Sigmoid colon (tissue), 7 donors: Measurements from ENCODE around the gene MYOF. TPM values are rescaled to one million over a fixed set of nuclear protein-coding genes. Genes with fewer than 3 reads are reported as not detected.
A peak's percentile ranks its signal among the peaks of the same experiment; 100 is the strongest.

ENCODE experiments used
- DNase-seq: peaks from one replicate; pipeline ENCODE4 v3.0.0-alpha.2; 2019
- H3K27ac ChIP-seq, 4 donors: fragments of 200-600 bp; sonication (generic); one replicate each; pipeline ENCODE4 v1.5.1; 2016 to 2019; ENCODE audit warnings: mild to moderate bottlenecking in 1 of 4
- H3K27me3 ChIP-seq, 3 donors: fragments of 200-600 bp; sonication (generic); one replicate each; pipeline ENCODE4 v1.5.1; 2019; ENCODE audit warnings: mild to moderate bottlenecking in 1 of 3
- H3K36me3 ChIP-seq, 4 donors: fragments of 200-600 bp; sonication (generic); one replicate each; pipeline ENCODE4 v1.5.1; 2016 to 2019
- H3K4me1 ChIP-seq, 4 donors: fragments of 200-600 bp; sonication (generic); one replicate each; pipeline ENCODE4 v1.5.1; 2017 to 2019
- H3K4me3 ChIP-seq, 4 donors: fragments of 200-600 bp; sonication (generic); one replicate each; pipeline ENCODE4 v1.5.1; 2017 to 2019; ENCODE audit warnings: mild to moderate bottlenecking in 2 of 4, moderate library complexity in 1 of 4
- H3K9me3 ChIP-seq, 4 donors: fragments of 200-600 bp in 3 of 4; sonication (generic) in 3 of 4; one replicate each; pipeline versions ENCODE4 v1.5.1 to v1.6.1; 2013 to 2019
- EP300 ChIP-seq, 4 donors: sonication (generic); formaldehyde crosslinking; IDR thresholded peaks; one replicate each; pipeline ENCODE4 v1.6.1; 2017; ENCODE audit warnings: antibody characterized with exemption in 4 of 4
- POLR2A ChIP-seq, 2 donors: fragments of 450-650 bp; IDR thresholded peaks; one replicate each; pipeline ENCODE4 v1.6.1; 2016; ENCODE audit warnings: antibody characterized with exemption in 2 of 2, mild to moderate bottlenecking in 2 of 2, moderate library complexity in 2 of 2
- POLR2AphosphoS5 ChIP-seq, 4 donors: sonication (generic); formaldehyde crosslinking; IDR thresholded peaks; one replicate each; pipeline ENCODE4 v1.6.1; 2017; ENCODE audit warnings: antibody characterized with exemption in 4 of 4
- WGBS, 2 donors: extraction: QIAGEN DNeasy Blood & Tissue Kit; methylation state at CpG; one replicate each; pipeline ENCODE4 v1.1.7; 2013; 5-methylcytosine and 5-hydroxymethylcytosine counted together
- intact Hi-C: fragments of 100-400 bp; cut with DNase I; formaldehyde crosslinking; loops from one replicate; pipeline ENCODE4 v1.15.1; 2023
- polyA plus RNA-seq, 3 donors: library from polyadenylated mRNA; stranded (reverse); fragments of 200-250 nt; gene quantifications; one replicate each; pipeline ENCODE4 v1.2.3, GENCODE V29; 2013
- total RNA-seq, 4 donors: library from RNA; depleted of rRNA; stranded (reverse); fragments of >200 nt; gene quantifications; one replicate each; pipeline ENCODE4 v1.1.0, GENCODE V29; 2016
- TF ChIP-seq, protein P1 (sequence below), 4 experiments: fragments of 450-650 bp in 3 of 4; fragments of 200-600 bp in 1 of 4; IDR thresholded peaks; one replicate each; pipeline ENCODE4 v1.5.1; 2016 to 2019; ENCODE audit warnings: antibody characterized with exemption in 4 of 4, mild to moderate bottlenecking in 3 of 4, moderate library complexity in 2 of 4
- donor health status: healthy with polysubstance abuse.
- donor health status: Bipolar disorder and iron deficiency.
- donor health status: healthy.

MYOF gene
- total and polyA plus RNA-seq, 7 donors: 12.6 to 83.4 (median 36.3) TPM

DNA sequence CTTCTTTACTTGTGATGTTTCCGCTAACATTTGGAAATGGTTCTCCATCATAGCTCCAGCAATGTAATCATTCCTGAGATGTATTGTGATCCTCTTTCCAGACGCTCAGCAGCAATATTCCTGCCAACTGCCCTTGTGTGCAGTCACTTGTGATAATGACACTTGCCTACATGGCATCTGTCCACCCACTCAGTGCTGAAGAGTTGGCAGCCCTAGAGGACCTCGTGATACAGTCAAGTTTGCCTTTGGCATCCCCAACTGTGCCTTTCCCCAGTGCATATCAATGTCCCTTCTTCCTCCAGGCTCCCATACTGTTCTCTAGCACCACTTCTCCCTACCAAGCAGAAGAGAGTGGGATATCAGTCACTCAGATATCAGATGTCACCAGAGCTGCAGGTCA is 64.9 kb downstream of the MYOF start:
- no peak for TF ChIP-seq POLR2AphosphoS5 (IDR thresholded peaks at IDR 0.05)
- TF ChIP-seq, protein P1, sequence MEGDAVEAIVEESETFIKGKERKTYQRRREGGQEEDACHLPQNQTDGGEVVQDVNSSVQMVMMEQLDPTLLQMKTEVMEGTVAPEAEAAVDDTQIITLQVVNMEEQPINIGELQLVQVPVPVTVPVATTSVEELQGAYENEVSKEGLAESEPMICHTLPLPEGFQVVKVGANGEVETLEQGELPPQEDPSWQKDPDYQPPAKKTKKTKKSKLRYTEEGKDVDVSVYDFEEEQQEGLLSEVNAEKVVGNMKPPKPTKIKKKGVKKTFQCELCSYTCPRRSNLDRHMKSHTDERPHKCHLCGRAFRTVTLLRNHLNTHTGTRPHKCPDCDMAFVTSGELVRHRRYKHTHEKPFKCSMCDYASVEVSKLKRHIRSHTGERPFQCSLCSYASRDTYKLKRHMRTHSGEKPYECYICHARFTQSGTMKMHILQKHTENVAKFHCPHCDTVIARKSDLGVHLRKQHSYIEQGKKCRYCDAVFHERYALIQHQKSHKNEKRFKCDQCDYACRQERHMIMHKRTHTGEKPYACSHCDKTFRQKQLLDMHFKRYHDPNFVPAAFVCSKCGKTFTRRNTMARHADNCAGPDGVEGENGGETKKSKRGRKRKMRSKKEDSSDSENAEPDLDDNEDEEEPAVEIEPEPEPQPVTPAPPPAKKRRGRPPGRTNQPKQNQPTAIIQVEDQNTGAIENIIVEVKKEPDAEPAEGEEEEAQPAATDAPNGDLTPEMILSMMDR (IDR thresholded peaks at IDR 0.05): no peak
- TF ChIP-seq POLR2A (IDR thresholded peaks at IDR 0.05): no peak
- TF ChIP-seq EP300 (IDR thresholded peaks at IDR 0.05): no peak
- intact Hi-C loops: no loop called here
- Histone ChIP-seq H3K4me3 (no peak overlapping the region), H3K36me3 (peaks cover 0 to 8% (median 4%) of the 10 kb centered on the region in 4 donors), H3K4me1 (peaks cover 0 to 36% (median 30%) of the 10 kb centered on the region in 4 donors), H3K27ac (no peak overlapping the region), H3K9me3 (no peaks in the 10 kb centered on the region), H3K27me3 (no peaks in the 10 kb centered on the region)
- WGBS, 2 donors: 89 to 92% methylated on average over 3 of the region's 3 CpGs
- no peak for DNase-seq

DNA sequence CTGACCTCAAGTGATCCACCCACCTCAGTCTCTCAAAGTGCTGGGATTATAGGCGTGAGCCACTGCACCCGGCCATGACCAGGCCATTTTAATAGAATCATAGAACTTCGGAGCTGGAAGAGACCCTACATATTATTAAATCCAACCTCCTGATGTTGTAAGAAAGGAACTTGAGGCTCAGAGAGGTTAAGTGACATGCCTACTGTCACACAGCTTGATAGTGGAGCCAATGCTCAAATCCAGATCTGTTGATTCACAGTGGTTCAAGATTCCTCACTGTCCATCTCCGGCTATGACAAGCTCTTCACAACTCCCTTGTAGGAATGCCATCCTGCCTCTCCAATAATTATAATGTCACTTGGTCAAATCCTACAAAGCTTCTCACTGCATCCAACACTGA is 65.3 kb downstream of the MYOF start:
- WGBS, 2 donors: 96 to 97% methylated on average over 4 of the region's 4 CpGs
- Histone ChIP-seq H3K4me3 (no peak overlapping the region), H3K36me3 (peaks cover 0 to 12% (median 4%) of the 10 kb centered on the region in 4 donors), H3K27me3 (no peaks in the 10 kb centered on the region), H3K4me1 (peaks cover 0 to 32% (median 26%) of the 10 kb centered on the region in 4 donors), H3K9me3 (no peaks in the 10 kb centered on the region), H3K27ac (no peak overlapping the region)
- intact Hi-C loops: no loop called here
- TF ChIP-seq, protein P1 (IDR thresholded peaks at IDR 0.05): no peak
- DNase-seq: no peak

DNA sequence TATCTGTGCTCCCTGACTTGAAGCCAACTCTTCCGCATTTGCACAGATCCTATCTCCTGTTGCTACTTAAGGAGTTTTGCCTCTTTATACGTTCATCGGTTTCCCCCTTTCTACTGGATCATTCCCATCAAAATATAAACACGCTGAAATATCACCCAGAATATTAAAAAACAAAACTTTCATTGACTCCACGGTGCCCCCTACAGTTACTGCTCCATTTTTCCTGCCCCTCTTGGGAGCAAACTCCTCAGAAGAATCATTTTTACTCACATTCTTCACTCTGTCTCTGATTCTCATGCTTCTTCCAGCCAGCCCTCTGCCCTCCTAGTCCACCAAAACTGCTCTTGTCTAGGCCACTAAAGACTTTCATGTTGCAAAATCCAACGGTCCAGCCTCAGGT is 66.4 kb downstream of the MYOF start:
- 81 to 84% methylated on average over 6 of the region's 6 CpGs for WGBS, 2 donors
- peaks cover 0 to 15% (median 7%) of the 10 kb centered on the region in 4 donors for H3K36me3 ChIP-seq
- no peaks in the 10 kb centered on the region for H3K27me3 ChIP-seq
- no peak for DNase-seq
- no peak overlapping the region for H3K27ac ChIP-seq
- no peaks in the 10 kb centered on the region for H3K9me3 ChIP-seq
- intact Hi-C loops: no loop called here
- TF ChIP-seq POLR2AphosphoS5 (IDR thresholded peaks at IDR 0.05) (no peak), EP300 (IDR thresholded peaks at IDR 0.05) (no peak), POLR2A (IDR thresholded peaks at IDR 0.05) (no peak)
- TF ChIP-seq, protein P1 (IDR thresholded peaks at IDR 0.05): no peak
- H3K4me3 ChIP-seq: no peak overlapping the region
- peaks cover 0 to 21% (median 15%) of the 10 kb centered on the region in 4 donors for H3K4me1 ChIP-seq

DNA sequence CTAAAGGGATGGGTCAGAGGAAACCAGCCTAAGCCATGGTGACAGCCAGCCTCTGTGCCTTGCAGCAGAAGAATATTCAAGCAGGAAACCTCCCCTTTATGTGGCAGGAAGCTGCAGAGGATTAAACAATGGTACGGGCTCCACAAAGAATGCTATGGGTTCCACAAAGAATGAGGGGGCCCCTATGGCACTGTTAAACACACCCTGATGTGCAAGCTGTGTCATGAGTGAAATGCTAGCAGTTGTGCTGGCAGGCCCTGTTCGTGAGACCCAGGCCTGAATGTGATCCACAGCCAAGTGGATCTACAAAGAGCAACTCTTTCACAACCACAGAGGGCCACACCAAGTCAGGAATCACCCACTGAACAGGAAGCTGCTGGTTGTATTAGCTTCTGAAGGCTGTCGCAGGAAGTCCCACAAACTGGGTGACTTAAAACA is 68.9 kb downstream of the MYOF start:
- WGBS, 2 donors: 33 to 78% methylated on average over 3 of the region's 3 CpGs
- Histone ChIP-seq H3K27me3 (no peaks in the 10 kb centered on the region), H3K27ac (peak overlapping the region; percentile 16 to 52 (median 47)), H3K4me1 (peaks cover 0 to 3% (median 0%) of the 10 kb centered on the region in 4 donors), H3K4me3 (no peak overlapping the region), H3K36me3 (peaks cover 0 to 35% (median 20%) of the 10 kb centered on the region in 4 donors), H3K9me3 (no peaks in the 10 kb centered on the region)
- TF ChIP-seq, protein P1 (IDR thresholded peaks at IDR 0.05): no peak
- no peak for TF ChIP-seq POLR2A (IDR thresholded peaks at IDR 0.05)
- TF ChIP-seq EP300 (IDR thresholded peaks at IDR 0.05): no peak
- TF ChIP-seq POLR2AphosphoS5 (IDR thresholded peaks at IDR 0.05): no peak
- intact Hi-C loops: no loop called here
- no peak for DNase-seq

DNA sequence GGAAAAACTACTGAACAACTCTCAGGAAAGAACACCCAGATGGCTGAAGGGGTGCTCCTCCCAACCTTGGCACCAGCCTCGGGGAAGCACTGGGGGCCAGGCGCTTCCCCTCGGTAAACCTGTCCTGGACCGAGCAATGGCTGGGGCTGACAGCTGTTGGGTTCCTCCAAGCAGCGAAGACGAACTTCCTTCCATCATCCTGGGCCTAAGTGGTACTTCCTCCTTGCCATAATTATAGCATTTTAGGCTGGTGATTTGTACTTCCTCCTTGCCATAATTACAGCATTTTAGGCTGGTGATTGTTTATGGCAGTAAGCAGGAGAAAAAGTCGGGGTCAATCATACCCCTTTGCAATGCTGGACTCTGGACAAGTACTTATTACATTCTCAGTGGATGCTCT is 69.3 kb downstream of the MYOF start:
- Histone ChIP-seq H3K4me1 (peaks cover 0 to 3% (median 0%) of the 10 kb centered on the region in 4 donors), H3K9me3 (no peaks in the 10 kb centered on the region), H3K36me3 (peaks cover 0 to 40% (median 22%) of the 10 kb centered on the region in 4 donors), H3K4me3 (no peak overlapping the region), H3K27ac (peak overlapping the region; percentile 16 to 52 (median 47)), H3K27me3 (no peaks in the 10 kb centered on the region)
- TF ChIP-seq EP300 (IDR thresholded peaks at IDR 0.05) (no peak), POLR2AphosphoS5 (IDR thresholded peaks at IDR 0.05) (no peak), POLR2A (IDR thresholded peaks at IDR 0.05) (no peak)
- TF ChIP-seq, protein P1 (IDR thresholded peaks at IDR 0.05): no peak
- DNase-seq: no peak
- WGBS, 2 donors: 42 to 43% methylated on average over 7 of the region's 7 CpGs
- intact Hi-C loops: no loop called here
